Natural killer cell (primary cell): Measurements from ENCODE around the gene DISC1. TPM values are rescaled to one million over a fixed set of nuclear protein-coding genes. Genes with fewer than 3 reads are reported as not detected.

ENCODE experiments used
- ATAC-seq, 3 donors: fragments of 150-1000 bp in 2 of 3; fragments of 200-7000 bp in 1 of 3; cut with Tn5 transposase; 1 replicate in 1 of 3; 2 replicates in 2 of 3; pipeline ENCODE4 v1.10.0; 2021; ENCODE audit warnings: mild to moderate bottlenecking in 2 of 3, moderate library complexity in 2 of 3
- DNase-seq, 2 donors: peaks; one replicate each; pipeline versions ENCODE4 v3.0.0 to v3.0.0-alpha.2; 2013 to 2021; ENCODE audit warnings: mixed read lengths in 1 of 2
- H3K27ac ChIP-seq: one replicate; pipeline ENCODE4 v1.5.1; 2013; ENCODE audit warnings: mild to moderate bottlenecking, low read length
- H3K27me3 ChIP-seq: one replicate; pipeline ENCODE4 v1.6.1; 2013; ENCODE audit warnings: low read length; ENCODE audit not compliant: control insufficient read depth, insufficient read depth
- H3K36me3 ChIP-seq: one replicate; pipeline ENCODE4 v1.6.1; 2013; ENCODE audit warnings: low read length; ENCODE audit not compliant: control insufficient read depth, insufficient read depth
- H3K4me1 ChIP-seq: one replicate; pipeline ENCODE4 v1.6.1; 2013; ENCODE audit warnings: low read length; ENCODE audit not compliant: control insufficient read depth, insufficient read depth
- H3K4me3 ChIP-seq: one replicate; pipeline ENCODE4 v1.5.1; 2013; ENCODE audit warnings: low read length
- H3K9me3 ChIP-seq: one replicate; pipeline ENCODE4 v1.6.1; 2013; ENCODE audit warnings: low read length; ENCODE audit not compliant: control insufficient read depth, insufficient read depth
- H3K27ac Mint-ChIP-seq, 2 donors: one replicate each; pipeline ENCODE4 v1.8.0; 2022; ENCODE audit warnings: mild to moderate bottlenecking in 2 of 2, mixed read lengths in 2 of 2, moderate library complexity in 1 of 2
- H3K27me3 Mint-ChIP-seq, 2 donors: one replicate each; pipeline ENCODE4 v1.8.0; 2022; ENCODE audit warnings: low read depth in 2 of 2, mixed read lengths in 2 of 2
- H3K36me3 Mint-ChIP-seq: one replicate; pipeline ENCODE4 v1.8.0; 2022; ENCODE audit warnings: mixed read lengths
- H3K4me1 Mint-ChIP-seq, 2 donors: one replicate each; pipeline ENCODE4 v1.8.0; 2022; ENCODE audit warnings: mixed read lengths in 2 of 2
- H3K4me3 Mint-ChIP-seq: one replicate; pipeline ENCODE4 v1.8.0; 2022; ENCODE audit warnings: mild to moderate bottlenecking, moderate library complexity, mixed read lengths
- H3K9me3 Mint-ChIP-seq, 2 donors: one replicate each; pipeline ENCODE4 v1.8.0; 2022; ENCODE audit warnings: mixed read lengths in 2 of 2
- WGBS: methylation state at CpG from one replicate; pipeline ENCODE4 v1.1.7; 2013; ENCODE audit warnings: missing lambda C conversion rate; ENCODE audit not compliant: insufficient coverage; 5-methylcytosine and 5-hydroxymethylcytosine counted together
- intact Hi-C: fragments of 100-400 bp; cut with micrococcal nuclease; formaldehyde crosslinking; loops from one replicate; pipeline ENCODE4 v1.14.2; 2022
- total RNA-seq, 4 donors: library from RNA; stranded (reverse); fragments of 120-200 nt in 1 of 4; gene quantifications; one replicate each; pipeline versions ENCODE4 v1.2.3 to v1.2.4, GENCODE V29; 2013 to 2022
- TF ChIP-seq, protein P1 (sequence below): fragments of 200-600 bp; IDR thresholded peaks from one replicate; pipeline ENCODE4 v1.8.0; 2022; ENCODE audit warnings: antibody characterized with exemption

DISC1 gene
- total RNA-seq, result 10 to 100 TPM in 1 of 3 donors, 1 to 10 TPM in 2; 5.9 to 10.7 (median 9.7) TPM
- 12.1 TPM for total RNA-seq (2013)

DNA sequence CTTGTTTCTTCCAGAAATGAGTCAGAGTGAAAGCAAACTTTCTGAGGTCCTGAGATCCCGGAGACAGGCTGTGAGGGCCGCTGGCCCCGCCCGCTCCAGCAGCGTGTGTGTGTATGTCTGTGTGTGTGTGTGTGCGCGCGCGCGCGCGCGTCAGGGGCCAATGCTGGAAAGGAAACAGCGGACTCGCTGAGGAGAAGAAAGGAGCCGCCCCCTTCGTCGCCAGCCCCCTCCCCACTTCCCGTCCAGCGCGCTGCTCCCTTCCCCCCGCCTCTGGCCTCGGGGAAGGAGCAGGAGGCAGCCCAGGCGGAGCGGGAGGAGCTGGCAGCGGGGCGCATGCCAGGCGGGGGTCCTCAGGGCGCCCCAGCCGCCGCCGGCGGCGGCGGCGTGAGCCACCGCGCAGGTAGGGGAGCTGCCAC lies at the start of gene DISC1:
Gene DISC1, plus strand, starts transcription at position 256 of the 416 bp plus-strand sequence. Its CDS starts 78 bp downstream, at position 334.
- Histone ChIP-seq H3K36me3 (no peaks in the 10 kb centered on the region), H3K4me1 (peaks cover 27% of the 10 kb centered on the region), H3K9me3 (no peaks in the 10 kb centered on the region), H3K27ac (peak within 1 kb of the TSS; percentile 41), H3K27me3 (no peaks in the 10 kb centered on the region), H3K4me3 (peak within 1 kb of the TSS; percentile 86)
- intact Hi-C loops, result no loop called here
- Mint-ChIP-seq H3K4me3 (peak within 1 kb of the TSS; percentile 91), H3K4me1 (peaks cover 24 to 27% of the 10 kb centered on the region in 2 donors), H3K9me3 (no peaks in the 10 kb centered on the region), H3K27ac (peak within 1 kb of the TSS; percentile 66 to 88), H3K36me3 (no peaks in the 10 kb centered on the region), H3K27me3 (peaks cover 16 to 25% of the 10 kb centered on the region in 2 donors)
- WGBS, result 0% methylated on average over 37 of the region's 38 CpGs
- TF ChIP-seq, protein P1, sequence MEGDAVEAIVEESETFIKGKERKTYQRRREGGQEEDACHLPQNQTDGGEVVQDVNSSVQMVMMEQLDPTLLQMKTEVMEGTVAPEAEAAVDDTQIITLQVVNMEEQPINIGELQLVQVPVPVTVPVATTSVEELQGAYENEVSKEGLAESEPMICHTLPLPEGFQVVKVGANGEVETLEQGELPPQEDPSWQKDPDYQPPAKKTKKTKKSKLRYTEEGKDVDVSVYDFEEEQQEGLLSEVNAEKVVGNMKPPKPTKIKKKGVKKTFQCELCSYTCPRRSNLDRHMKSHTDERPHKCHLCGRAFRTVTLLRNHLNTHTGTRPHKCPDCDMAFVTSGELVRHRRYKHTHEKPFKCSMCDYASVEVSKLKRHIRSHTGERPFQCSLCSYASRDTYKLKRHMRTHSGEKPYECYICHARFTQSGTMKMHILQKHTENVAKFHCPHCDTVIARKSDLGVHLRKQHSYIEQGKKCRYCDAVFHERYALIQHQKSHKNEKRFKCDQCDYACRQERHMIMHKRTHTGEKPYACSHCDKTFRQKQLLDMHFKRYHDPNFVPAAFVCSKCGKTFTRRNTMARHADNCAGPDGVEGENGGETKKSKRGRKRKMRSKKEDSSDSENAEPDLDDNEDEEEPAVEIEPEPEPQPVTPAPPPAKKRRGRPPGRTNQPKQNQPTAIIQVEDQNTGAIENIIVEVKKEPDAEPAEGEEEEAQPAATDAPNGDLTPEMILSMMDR, result no peak
- DNase-seq (peak; percentile 48 to 77), ATAC-seq (peak; percentile 78 to 87 (median 87))

DNA sequence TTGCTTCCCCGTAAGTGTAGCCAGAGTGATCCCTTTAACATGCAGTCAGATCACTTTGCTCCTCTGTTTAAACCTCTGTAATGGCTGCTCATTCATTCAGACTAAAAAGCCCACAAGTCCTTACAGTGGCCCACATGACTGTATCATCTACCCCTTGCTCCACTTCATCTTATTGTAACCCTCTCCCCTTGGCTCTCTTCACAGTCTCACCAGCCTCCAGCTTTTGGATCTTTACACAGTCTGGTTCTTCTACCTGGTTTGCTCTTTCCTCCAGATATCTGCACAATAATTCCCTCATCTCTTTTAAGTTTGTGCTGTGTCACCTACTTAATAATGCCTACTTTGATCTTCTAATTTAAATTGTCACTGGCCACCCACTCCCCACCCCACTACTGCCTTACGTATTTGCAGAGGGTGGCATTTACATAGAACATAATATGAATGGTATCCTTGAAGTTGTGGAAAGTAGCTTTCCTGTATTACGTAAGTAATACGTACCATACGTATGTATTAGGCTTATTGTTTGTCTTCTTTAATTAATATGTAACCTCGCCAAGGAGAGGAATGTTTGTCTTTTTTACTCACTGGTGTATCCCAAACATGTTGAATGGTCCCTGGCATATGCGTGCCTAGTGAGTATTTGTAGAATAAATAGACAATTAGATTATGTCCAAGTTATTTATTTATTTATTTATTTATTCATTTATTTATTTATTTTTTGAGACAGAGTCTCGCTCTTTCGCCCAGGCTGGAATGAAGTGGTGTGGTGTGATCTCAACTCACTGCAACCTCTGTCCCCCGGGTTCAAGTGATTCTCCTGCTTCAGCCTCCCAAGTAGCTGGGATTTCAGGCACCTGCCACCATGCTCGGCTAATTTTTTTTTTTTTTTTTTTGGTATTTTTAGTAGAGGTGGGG lies 49.5 kb upstream of the DISC1 start:
- H3K27ac ChIP-seq, result no peak overlapping the region
- 73% methylated on average over 4 of the region's 11 CpGs for WGBS
- TF ChIP-seq, protein P1, result no peak
- no peak overlapping the region for H3K4me3 ChIP-seq
- no peaks in the 10 kb centered on the region for H3K27me3 Mint-ChIP-seq
- H3K9me3 Mint-ChIP-seq, result no peaks in the 10 kb centered on the region
- no peak for DNase-seq
- ATAC-seq, result no peak
- H3K9me3 ChIP-seq, result no peaks in the 10 kb centered on the region
- intact Hi-C loops, result no loop called here
- no peaks in the 10 kb centered on the region for H3K27me3 ChIP-seq
- no peak overlapping the region for H3K4me3 Mint-ChIP-seq
- H3K36me3 Mint-ChIP-seq, result no peaks in the 10 kb centered on the region
- no peaks in the 10 kb centered on the region for H3K4me1 Mint-ChIP-seq
- no peaks in the 10 kb centered on the region for H3K36me3 ChIP-seq
- H3K4me1 ChIP-seq, result no peaks in the 10 kb centered on the region
- H3K27ac Mint-ChIP-seq, result no peak overlapping the region

DNA sequence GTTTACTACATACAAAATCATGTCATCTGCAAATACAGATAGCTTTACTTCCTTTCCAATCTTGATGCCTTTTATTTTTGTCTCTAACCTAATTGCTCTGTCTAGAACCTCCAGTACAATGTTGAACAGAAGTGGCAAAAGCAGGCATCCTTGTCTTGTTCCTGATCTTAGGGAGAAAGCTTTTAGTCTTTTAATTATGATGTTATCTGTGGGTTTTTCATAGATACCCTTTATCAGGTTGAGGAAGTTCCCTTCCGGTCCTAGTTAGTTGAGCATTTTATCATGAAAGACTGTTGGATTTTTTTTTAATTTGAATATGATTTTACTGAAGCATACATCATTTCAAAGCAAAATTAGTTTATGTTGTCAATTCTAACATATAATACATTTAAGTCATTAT lies 45.7 kb upstream of the DISC1 start:
- no peaks in the 10 kb centered on the region for H3K4me1 Mint-ChIP-seq
- intact Hi-C loops, result no loop called here
- H3K27ac Mint-ChIP-seq, result no peak overlapping the region
- H3K4me3 ChIP-seq, result no peak overlapping the region
- H3K9me3 Mint-ChIP-seq, result no peaks in the 10 kb centered on the region
- H3K27me3 ChIP-seq, result no peaks in the 10 kb centered on the region
- TF ChIP-seq, protein P1, result no peak
- H3K27me3 Mint-ChIP-seq, result no peaks in the 10 kb centered on the region
- H3K9me3 ChIP-seq, result no peaks in the 10 kb centered on the region
- ATAC-seq, result no peak
- H3K36me3 Mint-ChIP-seq, result no peaks in the 10 kb centered on the region
- H3K36me3 ChIP-seq, result no peaks in the 10 kb centered on the region
- H3K4me3 Mint-ChIP-seq, result no peak overlapping the region
- WGBS, result no CpG with 5 or more reads among the region's 1 CpG
- no peak for DNase-seq
- H3K27ac ChIP-seq, result no peak overlapping the region
- no peaks in the 10 kb centered on the region for H3K4me1 ChIP-seq
